Neural cell (in vitro differentiated cells): ENCODE measurements around the gene MRPS27. TPM values are rescaled to one million over a fixed set of nuclear protein-coding genes. Genes with fewer than 3 reads are reported as not detected.
"Not testable (repeated sequence)": the region's sequence is repeated elsewhere in the genome, so short reads cannot be mapped to it uniquely, and the experiment has no call there.

Source experiments
- H2AFZ ChIP-seq: fragments of 200-600, 300-800 bp; sonication (generic), shearing (Covaris generic); 2 replicates; pipeline ENCODE4 v1.6.0; 2014; ENCODE audit warnings: low read depth, mild to moderate bottlenecking, antibody characterized with exemption, low read length, moderate library complexity
- H3F3A ChIP-seq: fragments of 200-600 bp; shearing (Covaris generic); 2 replicates; pipeline ENCODE4 v1.6.1; 2016; ENCODE audit warnings: mild to moderate bottlenecking, moderate library complexity, mixed read lengths, antibody characterized with exemption, low read length; ENCODE audit not compliant: insufficient read depth, poor library complexity, severe bottlenecking
- H3K27ac ChIP-seq: fragments of 200-600, 300-800 bp; sonication (generic), shearing (Covaris generic); 2 replicates; pipeline ENCODE4 v1.5.1; 2014; ENCODE audit warnings: mild to moderate bottlenecking, low read length, moderate library complexity
- H3K27me3 ChIP-seq: fragments of 300-800, 200-600 bp; sonication (generic), shearing (Covaris generic); 2 replicates; pipeline ENCODE4 v1.6.0; 2014; ENCODE audit warnings: mild to moderate bottlenecking, low read depth, low read length, moderate library complexity; ENCODE audit not compliant: insufficient read depth
- H3K36me3 ChIP-seq: fragments of 300-800, 200-600 bp; sonication (generic), shearing (Covaris generic); 2 replicates; pipeline ENCODE4 v1.5.1; 2014; ENCODE audit warnings: mild to moderate bottlenecking, antibody characterized with exemption, low read length, moderate library complexity; ENCODE audit not compliant: insufficient read depth
- H3K4me2 ChIP-seq: fragments of 300-800, 200-600 bp; sonication (generic), shearing (Covaris generic); 2 replicates; pipeline ENCODE4 v1.6.0; 2014; ENCODE audit warnings: mild to moderate bottlenecking, low read length
- H3K4me3 ChIP-seq: fragments of 300-800, 200-600 bp; sonication (generic), shearing (Covaris generic); 2 replicates; pipeline ENCODE4 v1.5.1; 2014; ENCODE audit warnings: mild to moderate bottlenecking, low read length, moderate library complexity
- H3K79me2 ChIP-seq: fragments of 200-600 bp; shearing (Covaris generic); replicated peaks from 2 replicates; pipeline ENCODE4 v1.6.0; 2014; ENCODE audit warnings: mild to moderate bottlenecking, low read length, moderate library complexity; ENCODE audit not compliant: insufficient read depth
- H3K9ac ChIP-seq: fragments of 300-800, 200-600 bp; sonication (generic), shearing (Covaris generic); 2 replicates; pipeline ENCODE4 v1.6.1; 2016; ENCODE audit warnings: mild to moderate bottlenecking, low read length, mixed read lengths
- H3K9me2 ChIP-seq: fragments of 200-600 bp; shearing (Covaris generic); 2 replicates; pipeline ENCODE4 v1.6.1; 2016; ENCODE audit warnings: mild to moderate bottlenecking, low read length, mixed read lengths; ENCODE audit not compliant: insufficient read depth
- H3K9me3 ChIP-seq: fragments of 200-600, 300-800 bp; sonication (generic), shearing (Covaris generic); 2 replicates; pipeline ENCODE4 v1.6.1; 2016; ENCODE audit warnings: mild to moderate bottlenecking, mixed run types, low read length, moderate library complexity, mixed read lengths
- H4K20me1 ChIP-seq: fragments of 200-600 bp; shearing (Covaris generic); 2 replicates; pipeline ENCODE4 v1.6.1; 2016; ENCODE audit warnings: mild to moderate bottlenecking, mixed run types; ENCODE audit not compliant: insufficient read depth
- CTCF ChIP-seq: fragments of 450-650 bp; IDR thresholded peaks from 2 replicates; pipeline ENCODE4 v1.5.1; 2014; ENCODE audit warnings: antibody characterized with exemption, mild to moderate bottlenecking, moderate library complexity; ENCODE audit not compliant: poor library complexity, severe bottlenecking
- EP300 ChIP-seq: fragments of 450-650 bp; conservative IDR thresholded peaks from 2 replicates; pipeline ENCODE4 v1.6.1; 2014; ENCODE audit warnings: antibody characterized with exemption, mild to moderate bottlenecking, moderate library complexity; ENCODE audit not compliant: poor library complexity, severe bottlenecking
- EZH2 ChIP-seq: fragments of 200-600, 300-800 bp; shearing (Covaris generic), sonication (generic); IDR thresholded peaks from 2 replicates; pipeline ENCODE4 v1.6.1; 2014; ENCODE audit warnings: antibody characterized with exemption, low read length, borderline replicate concordance, mild to moderate bottlenecking; ENCODE audit not compliant: insufficient read depth, poor library complexity, severe bottlenecking
- MXI1 ChIP-seq: fragments of 450-650 bp; conservative IDR thresholded peaks from 2 replicates; pipeline ENCODE4 v1.6.1; 2014; ENCODE audit warnings: antibody characterized with exemption, mild to moderate bottlenecking; ENCODE audit not compliant: poor library complexity, severe bottlenecking
- POLR2AphosphoS5 ChIP-seq: IDR thresholded peaks from 2 replicates; pipeline ENCODE4 v1.6.1; 2012
- RAD21 ChIP-seq: fragments of 450-650 bp; conservative IDR thresholded peaks from 2 replicates; pipeline ENCODE4 v1.6.1; 2014; ENCODE audit warnings: antibody characterized with exemption, mild to moderate bottlenecking, moderate library complexity
- REST ChIP-seq: IDR thresholded peaks from 2 replicates; pipeline ENCODE4 v1.6.1; 2012; ENCODE audit warnings: borderline replicate concordance
- SMC3 ChIP-seq: fragments of 450-650 bp; conservative IDR thresholded peaks from 2 replicates; pipeline ENCODE4 v1.6.1; 2014; ENCODE audit warnings: antibody characterized with exemption, mild to moderate bottlenecking, moderate library complexity; ENCODE audit not compliant: poor library complexity
- TAF1 ChIP-seq: IDR thresholded peaks from 2 replicates; pipeline ENCODE4 v1.6.1; 2012; ENCODE audit warnings: low read depth
- polyA plus RNA-seq: library from polyadenylated mRNA; depleted of rRNA; stranded (reverse); fragments of >200 nt; gene quantifications from 2 replicates; pipeline ENCODE4 v1.2.3, GENCODE V29; 2014

MRPS27 gene
- polyA plus RNA-seq, 1 donor from 2014 or later: 36.7 TPM

- no peaks in the 10 kb centered on the region for H3K9me2 ChIP-seq
- no peak overlapping the region for H3K9ac ChIP-seq
- no peaks in the 10 kb centered on the region for H3K9me3 ChIP-seq
- H3K36me3 ChIP-seq: no peaks in the 10 kb centered on the region
- peaks cover 10% of the 10 kb centered on the region for H3K79me2 ChIP-seq
- no peak overlapping the region for H3K27ac ChIP-seq
- H4K20me1 ChIP-seq: no peaks in the 10 kb centered on the region
- no peak overlapping the region for H3K4me2 ChIP-seq
- no peak overlapping the region for H2AFZ ChIP-seq
- no peaks in the 10 kb centered on the region for H3K27me3 ChIP-seq
- no peak overlapping the region for H3K4me3 ChIP-seq
- no peaks in the 10 kb centered on the region for H3F3A ChIP-seq
- TF ChIP-seq POLR2AphosphoS5: no peak
- TF ChIP-seq SMC3: no peak
- TF ChIP-seq EZH2: no peak
Measured at GRCh38 chr5:72300590-72301339, 19.3 kb downstream of the MRPS27 start.

- no peaks in the 10 kb centered on the region for H3K27me3 ChIP-seq
- peaks cover 4% of the 10 kb centered on the region for H3K79me2 ChIP-seq
- H3K36me3 ChIP-seq: no peaks in the 10 kb centered on the region
- H3K9me2 ChIP-seq: no peaks in the 10 kb centered on the region
- no peak overlapping the region for H3K27ac ChIP-seq
- H3F3A ChIP-seq: no peaks in the 10 kb centered on the region
- TF ChIP-seq RAD21 (no peak), EP300 (no peak), SMC3 (no peak), TAF1 (no peak), MXI1 (no peak), EZH2 (no peak), CTCF (no peak), REST (no peak), POLR2AphosphoS5 (no peak)
- H3K4me3 ChIP-seq: no peak overlapping the region
- H2AFZ ChIP-seq: no peak overlapping the region
- no peaks in the 10 kb centered on the region for H4K20me1 ChIP-seq
- H3K9ac ChIP-seq: no peak overlapping the region
- H3K9me3 ChIP-seq: no peaks in the 10 kb centered on the region
- no peak overlapping the region for H3K4me2 ChIP-seq
Measured at GRCh38 chr5:72298711-72299110, 21.3 kb downstream of the MRPS27 start.

GRCh38 chr5:72298136-72298535 lies 21.9 kb downstream of the MRPS27 start:
- H3K9me3 ChIP-seq, H4K20me1 ChIP-seq, H2AFZ ChIP-seq, H3K4me3 ChIP-seq, H3K9ac ChIP-seq, H3F3A ChIP-seq, H3K4me2 ChIP-seq, H3K79me2 ChIP-seq, H3K27me3 ChIP-seq, H3K9me2 ChIP-seq, H3K36me3 ChIP-seq, H3K27ac ChIP-seq: not testable (repeated sequence)
